Measurements from ENCODE around the gene STK38L.

GRCh38 chr12:27252934-27253333 lies 8.8 kb downstream of the STK38L start:
- no peak for TF ChIP-seq CTCF (IDR thresholded peaks at IDR 0.05)
- TF ChIP-seq POLR2A (IDR thresholded peaks at IDR 0.05) = no peak

Data from testis (tissue), 2 donors.